Astrocyte (in vitro differentiated cells and primary cell): ENCODE results near the gene NDUFS7. TPM values are rescaled to one million over a fixed set of nuclear protein-coding genes. Genes with fewer than 3 reads are reported as not detected.
A peak's percentile ranks its signal among the peaks of the same experiment; 100 is the strongest.

Experiments used
- DNase-seq: peaks from one replicate; pipeline ENCODE4 v3.0.0-alpha.2; 2010; ENCODE audit warnings: low read depth
- FAIRE-seq: peaks from 2 replicates; lab custom pipeline; 2011; peaks lifted over from hg19 to GRCh38; lab: Jason Lieb, UNC
- H2AFZ ChIP-seq: 2 replicates; pipeline ENCODE4 v1.6.0; 2012; ENCODE audit warnings: low read depth, low read length, inconsistent platforms
- H3K27ac ChIP-seq: 2 replicates; pipeline ENCODE4 v1.5.1; 2011; ENCODE audit warnings: low read depth, low read length, inconsistent platforms
- H3K27me3 ChIP-seq: 2 replicates; pipeline ENCODE4 v1.6.0; 2011; ENCODE audit warnings: low read length, inconsistent platforms; ENCODE audit not compliant: insufficient read depth
- H3K36me3 ChIP-seq: 2 replicates; pipeline ENCODE4 v1.5.1; 2011; ENCODE audit warnings: low read length, inconsistent platforms; ENCODE audit not compliant: insufficient read depth
- H3K4me1 ChIP-seq: 2 replicates; pipeline ENCODE4 v1.5.1; 2011; ENCODE audit warnings: low read length, inconsistent platforms; ENCODE audit not compliant: insufficient read depth
- H3K4me2 ChIP-seq: 2 replicates; pipeline ENCODE4 v1.6.0; 2012; ENCODE audit warnings: low read length, inconsistent platforms
- H3K4me3 ChIP-seq: 2 replicates; pipeline ENCODE4 v1.5.1; 2011; ENCODE audit warnings: low read depth, mild to moderate bottlenecking, low read length, inconsistent platforms; ENCODE audit not compliant: insufficient read depth
- H3K79me2 ChIP-seq: 2 replicates; pipeline ENCODE4 v1.6.0; 2012; ENCODE audit warnings: mild to moderate bottlenecking, low read length, inconsistent platforms; ENCODE audit not compliant: insufficient read depth
- H3K9ac ChIP-seq: 2 replicates; pipeline ENCODE4 v1.6.0; 2012; ENCODE audit warnings: mild to moderate bottlenecking, low read length, inconsistent platforms
- H3K9me3 ChIP-seq: 2 replicates; pipeline ENCODE4 v1.5.1; 2012; ENCODE audit warnings: low read depth, mild to moderate bottlenecking, low read length, inconsistent platforms; ENCODE audit not compliant: insufficient read depth
- H4K20me1 ChIP-seq: 2 replicates; pipeline ENCODE4 v1.6.0; 2012; ENCODE audit warnings: low read length, inconsistent platforms; ENCODE audit not compliant: insufficient read depth
- H3K27ac Mint-ChIP-seq: one replicate; pipeline ENCODE4 v1.8.0; 2021; ENCODE audit warnings: mild to moderate bottlenecking, mixed read lengths; ENCODE audit not compliant: unreplicated experiment
- H3K27me3 Mint-ChIP-seq: one replicate; pipeline ENCODE4 v1.8.0; 2021; ENCODE audit warnings: low read depth, mixed read lengths; ENCODE audit not compliant: unreplicated experiment
- H3K36me3 Mint-ChIP-seq: one replicate; pipeline ENCODE4 v1.8.0; 2021; ENCODE audit warnings: low read depth, mixed read lengths; ENCODE audit not compliant: unreplicated experiment
- H3K4me1 Mint-ChIP-seq: one replicate; pipeline ENCODE4 v1.8.0; 2021; ENCODE audit warnings: low read depth, mixed read lengths; ENCODE audit not compliant: unreplicated experiment
- H3K4me3 Mint-ChIP-seq: one replicate; pipeline ENCODE4 v1.8.0; 2021; ENCODE audit warnings: mild to moderate bottlenecking, moderate library complexity, mixed read lengths; ENCODE audit not compliant: unreplicated experiment
- H3K9me3 Mint-ChIP-seq: one replicate; pipeline ENCODE4 v1.8.0; 2021; ENCODE audit warnings: mild to moderate bottlenecking, mixed read lengths; ENCODE audit not compliant: unreplicated experiment
- CTCF ChIP-seq: IDR thresholded peaks from 2 replicates; pipeline ENCODE4 v1.5.1; 2011; ENCODE audit warnings: low read depth, mild to moderate bottlenecking, inconsistent platforms, low read length, moderate library complexity; ENCODE audit not compliant: insufficient read depth
- EZH2 ChIP-seq: IDR thresholded peaks from 2 replicates; pipeline ENCODE4 v1.6.1; 2012; ENCODE audit warnings: mild to moderate bottlenecking, low read length, inconsistent platforms; ENCODE audit not compliant: insufficient read depth
- total RNA-seq: library from RNA; stranded (reverse); gene quantifications from 2 replicates; pipeline ENCODE4 v1.2.1, GENCODE V29; 2021

NDUFS7 gene
- total RNA-seq, 1 donor from 2014 or later = 64.0 TPM

- H3K9me3 ChIP-seq = no peaks in the 10 kb centered on the region
- Mint-ChIP-seq H3K9me3 (no peaks in the 10 kb centered on the region), H3K27ac (peak overlapping the region; percentile 47), H3K4me3 (no peak overlapping the region), H3K36me3 (peaks cover 3% of the 10 kb centered on the region), H3K4me1 (peaks cover 16% of the 10 kb centered on the region), H3K27me3 (no peaks in the 10 kb centered on the region)
- H3K79me2 ChIP-seq = peaks cover 95% of the 10 kb centered on the region
- peaks cover 28% of the 10 kb centered on the region for H3K4me1 ChIP-seq
- H3K27ac ChIP-seq = no peak overlapping the region
- no peaks in the 10 kb centered on the region for H3K27me3 ChIP-seq
- H3K36me3 ChIP-seq = peaks cover 29% of the 10 kb centered on the region
- TF ChIP-seq CTCF (no peak), EZH2 (no peak)
- DNase-seq (no peak), FAIRE-seq (no peak)
- no peak overlapping the region for H3K9ac ChIP-seq
- no peak overlapping the region for H3K4me2 ChIP-seq
- H4K20me1 ChIP-seq = peaks cover 95% of the 10 kb centered on the region
- no peak overlapping the region for H2AFZ ChIP-seq
- no peak overlapping the region for H3K4me3 ChIP-seq
These were observed 37.7 kb downstream of the NDUFS7 start for GRCh38 chr19:1421218-1421957.

- Mint-ChIP-seq H3K27ac (no peak overlapping the region), H3K4me3 (no peak overlapping the region), H3K27me3 (no peaks in the 10 kb centered on the region), H3K36me3 (peaks cover 3% of the 10 kb centered on the region), H3K9me3 (no peaks in the 10 kb centered on the region), H3K4me1 (peaks cover 10% of the 10 kb centered on the region)
- Histone ChIP-seq H3K9me3 (no peaks in the 10 kb centered on the region), H3K79me2 (peaks cover 95% of the 10 kb centered on the region), H3K27ac (no peak overlapping the region), H4K20me1 (peaks cover 95% of the 10 kb centered on the region), H3K4me2 (no peak overlapping the region), H2AFZ (no peak overlapping the region), H3K9ac (no peak overlapping the region), H3K27me3 (no peaks in the 10 kb centered on the region), H3K4me3 (no peak overlapping the region), H3K36me3 (peaks cover 29% of the 10 kb centered on the region), H3K4me1 (peaks cover 22% of the 10 kb centered on the region)
- TF ChIP-seq CTCF (no peak), EZH2 (no peak)
- DNase-seq (no peak), FAIRE-seq (no peak)
These were observed 38.2 kb downstream of the NDUFS7 start for GRCh38 chr19:1421958-1422305.

- TF ChIP-seq EZH2 (no peak), CTCF (no peak)
These were observed 38.7 kb downstream of the NDUFS7 start for GRCh38 chr19:1422360-1422759.

More at GRCh38 chr19:1422360-1422759, 38.7 kb downstream of the NDUFS7 start:
- Histone ChIP-seq H3K4me3 (no peak overlapping the region), H3K9ac (no peak overlapping the region), H3K27ac (no peak overlapping the region), H3K27me3 (no peaks in the 10 kb centered on the region), H3K9me3 (no peaks in the 10 kb centered on the region), H3K4me1 (peaks cover 18% of the 10 kb centered on the region), H3K79me2 (peaks cover 95% of the 10 kb centered on the region), H3K4me2 (no peak overlapping the region), H4K20me1 (peaks cover 95% of the 10 kb centered on the region), H3K36me3 (peaks cover 29% of the 10 kb centered on the region), H2AFZ (no peak overlapping the region)
- H3K9me3 Mint-ChIP-seq = no peaks in the 10 kb centered on the region
- FAIRE-seq = no peak
- no peak overlapping the region for H3K4me3 Mint-ChIP-seq
- DNase-seq = no peak
- no peaks in the 10 kb centered on the region for H3K27me3 Mint-ChIP-seq
- H3K36me3 Mint-ChIP-seq = peaks cover 3% of the 10 kb centered on the region
- H3K27ac Mint-ChIP-seq = no peak overlapping the region
- H3K4me1 Mint-ChIP-seq = peaks cover 6% of the 10 kb centered on the region
